GM18909 (cell line): Measurements from ENCODE around the gene PRAMEF17.
"Not testable (repeated sequence)": the region's sequence is repeated elsewhere in the genome, so short reads cannot be mapped to it uniquely, and the experiment has no call there.

Source experiments
- ATAC-seq: cut with Tn5 transposase; IDR thresholded peaks from one replicate; pipeline ENCODE4 v1.9.1; 2021; ENCODE audit warnings: mild to moderate bottlenecking; ENCODE audit not compliant: unreplicated experiment, poor library complexity

Gene PRAMEF17

GRCh38 chr1:13389332-13389731 is at the start of gene PRAMEF17:
Gene PRAMEF17 (plus strand): TSS chr1:13389632. CDS start chr1:13389658, 26 bp downstream.
- ATAC-seq: not testable (repeated sequence)

GRCh38 chr1:13342496-13342895 is 46.9 kb upstream of the PRAMEF17 start:
- ATAC-seq: not testable (repeated sequence)

GRCh38 chr1:13347034-13347433 is 42.4 kb upstream of the PRAMEF17 start, which contains the start of gene PRAMEF14:
Gene PRAMEF14 (minus strand): TSS chr1:13347134. CDS start chr1:13345314, 1,820 bp downstream.
- not testable (repeated sequence) for ATAC-seq

GRCh38 chr1:13353476-13353875 is 36.0 kb upstream of the PRAMEF17 start:
- ATAC-seq: not testable (repeated sequence)

GRCh38 chr1:13354475-13354874 is 35.0 kb upstream of the PRAMEF17 start:
- ATAC-seq: not testable (repeated sequence)

- not testable (repeated sequence) for ATAC-seq
These were observed 32.7 kb upstream of the PRAMEF17 start for GRCh38 chr1:13356774-13357173.

GRCh38 chr1:13362364-13362763 is 27.1 kb upstream of the PRAMEF17 start:
- not testable (repeated sequence) for ATAC-seq

GRCh38 chr1:13364928-13365327 is 24.5 kb upstream of the PRAMEF17 start:
- ATAC-seq: not testable (repeated sequence)

- ATAC-seq: not testable (repeated sequence)
These were observed 22.9 kb upstream of the PRAMEF17 start for GRCh38 chr1:13366536-13366935.

- not testable (repeated sequence) for ATAC-seq
These were observed 20.9 kb upstream of the PRAMEF17 start for GRCh38 chr1:13368544-13368943.

- not testable (repeated sequence) for ATAC-seq
These were observed 10.4 kb upstream of the PRAMEF17 start for GRCh38 chr1:13378983-13379382.

GRCh38 chr1:13380380-13380779 is 9.1 kb upstream of the PRAMEF17 start:
- ATAC-seq: not testable (repeated sequence)

GRCh38 chr1:13393004-13393403 is 3.6 kb downstream of the PRAMEF17 start:
- ATAC-seq: not testable (repeated sequence)

- not testable (repeated sequence) for ATAC-seq
These were observed 5.3 kb downstream of the PRAMEF17 start for GRCh38 chr1:13394761-13395160.

- not testable (repeated sequence) for ATAC-seq
These were observed 5.9 kb downstream of the PRAMEF17 start for GRCh38 chr1:13395311-13395710.

- ATAC-seq: no peak
These were observed 18.4 kb downstream of the PRAMEF17 start for GRCh38 chr1:13407811-13408210.

GRCh38 chr1:13410150-13410549 is 20.7 kb downstream of the PRAMEF17 start, which contains the start of gene PRAMEF20:
Gene PRAMEF20 (plus strand): TSS chr1:13410450. CDS start chr1:13416355, 5,905 bp downstream.
- ATAC-seq: not testable (repeated sequence)

- ATAC-seq: no peak
These were observed 41.1 kb downstream of the PRAMEF17 start for GRCh38 chr1:13430495-13430894.

GRCh38 chr1:13432251-13432650 is 42.8 kb downstream of the PRAMEF17 start:
- no peak for ATAC-seq

- not testable (repeated sequence) for ATAC-seq
These were observed 44.4 kb downstream of the PRAMEF17 start for GRCh38 chr1:13433694-13434358.

- ATAC-seq: no peak
These were observed 46.0 kb downstream of the PRAMEF17 start for GRCh38 chr1:13435458-13435857.
